Measurements from ENCODE around the gene KIF12. TPM values are rescaled to one million over a fixed set of nuclear protein-coding genes. Genes with fewer than 3 reads are reported as not detected.
"Not testable (repeated sequence)": the region's sequence is repeated elsewhere in the genome, so short reads cannot be mapped to it uniquely, and the experiment has no call there.

KIF12 gene
- total RNA-seq, 1 experiment from 2014 or later, result 54.6 TPM

GRCh38 chr9:114047717-114048116 lies 51.4 kb downstream of the KIF12 start:
- Mint-ChIP-seq H3K4me1 (ENCODE audit: low read depth, unreplicated experiment) (no peaks in the 10 kb centered on the region), H3K27me3 (ENCODE audit: insufficient read depth, unreplicated experiment) (no peaks in the 10 kb centered on the region), H3K36me3 (ENCODE audit: insufficient read depth, unreplicated experiment) (no peaks in the 10 kb centered on the region), H3K27ac (ENCODE audit: unreplicated experiment) (no peak overlapping the region), H3K9me3 (ENCODE audit: unreplicated experiment) (no peaks in the 10 kb centered on the region), H3K4me3 (ENCODE audit: unreplicated experiment) (no peak overlapping the region)
- no peaks in the 10 kb centered on the region for H3K27me3 ChIP-seq (replicated peaks; ENCODE audit: control insufficient read depth, insufficient read depth, low read length)
- DNase-seq, result no peak
- H3K36me3 ChIP-seq (ENCODE audit: control insufficient read depth, insufficient read depth, low read length), result no peaks in the 10 kb centered on the region
- ChIA-PET CTCF (interaction anchor here (1.0 kb wide), 1 partner anchor 35 kb away, joined by 3 read pairs; no protein-coding TSS in a partner anchor), POLR2A (no interaction called here)
- BruUV-seq (replicated peaks), result no TSS peak
- intact Hi-C loops (cut with micrococcal nuclease; ENCODE audit: unreplicated experiment), result loop anchor here (5.0 kb wide), 1 partner anchor 240 kb away; no protein-coding TSS in a partner anchor
- TF ChIP-seq CTCF (IDR thresholded peaks at IDR 0.05; ENCODE audit: insufficient read depth in 1 of 2, low read depth in 1 of 2, low read length in 1 of 2, severe bottlenecking in 1 of 2, unreplicated experiment in 1 of 2), result peak; percentile 30 to 34
- no peak overlapping the region for H3K4me3 ChIP-seq (ENCODE audit: low read depth, low read length)
- H3K9me3 ChIP-seq, result no peaks in the 10 kb centered on the region
- H3K4me1 ChIP-seq, result no peaks in the 10 kb centered on the region

- no peak overlapping the region for H3K4me3 Mint-ChIP-seq (ENCODE audit: unreplicated experiment)
- H3K4me1 ChIP-seq, result no peaks in the 10 kb centered on the region
- H3K9me3 Mint-ChIP-seq (ENCODE audit: unreplicated experiment), result no peaks in the 10 kb centered on the region
- H3K36me3 Mint-ChIP-seq (ENCODE audit: insufficient read depth, unreplicated experiment), result no peaks in the 10 kb centered on the region
- H3K27me3 ChIP-seq (replicated peaks; ENCODE audit: control insufficient read depth, insufficient read depth, low read length), result no peaks in the 10 kb centered on the region
- no peaks in the 10 kb centered on the region for H3K9me3 ChIP-seq
- TF ChIP-seq CTCF (IDR thresholded peaks at IDR 0.05; ENCODE audit: insufficient read depth in 1 of 2, low read depth in 1 of 2, low read length in 1 of 2, severe bottlenecking in 1 of 2, unreplicated experiment in 1 of 2), result no peak
- no peak for DNase-seq
- CTCF ChIA-PET, result interaction anchor here (1.0 kb wide), 1 partner anchor 35 kb away, joined by 3 read pairs; no protein-coding TSS in a partner anchor
- H3K27ac Mint-ChIP-seq (ENCODE audit: unreplicated experiment), result no peak overlapping the region
- POLR2A ChIA-PET, result no interaction called here
- H3K4me1 Mint-ChIP-seq (ENCODE audit: low read depth, unreplicated experiment), result no peaks in the 10 kb centered on the region
- no peak overlapping the region for H3K4me3 ChIP-seq (ENCODE audit: low read depth, low read length)
- intact Hi-C loops (cut with micrococcal nuclease; ENCODE audit: unreplicated experiment), result loop anchor here (5.0 kb wide), 1 partner anchor 240 kb away; no protein-coding TSS in a partner anchor
- BruUV-seq (replicated peaks), result no TSS peak
- no peaks in the 10 kb centered on the region for H3K36me3 ChIP-seq (ENCODE audit: control insufficient read depth, insufficient read depth, low read length)
- H3K27me3 Mint-ChIP-seq (ENCODE audit: insufficient read depth, unreplicated experiment), result no peaks in the 10 kb centered on the region
Measured at GRCh38 chr9:114046875-114047274, 52.2 kb downstream of the KIF12 start.

GRCh38 chr9:114046237-114046755 lies 52.8 kb downstream of the KIF12 start:
- Histone ChIP-seq H3K36me3 (ENCODE audit: control insufficient read depth, insufficient read depth, low read length) (no peaks in the 10 kb centered on the region), H3K27me3 (replicated peaks; ENCODE audit: control insufficient read depth, insufficient read depth, low read length) (no peaks in the 10 kb centered on the region), H3K4me3 (ENCODE audit: low read depth, low read length) (no peak overlapping the region), H3K4me1 (no peaks in the 10 kb centered on the region), H3K9me3 (no peaks in the 10 kb centered on the region)
- POLR2A ChIA-PET, result no interaction called here
- H3K36me3 Mint-ChIP-seq (ENCODE audit: insufficient read depth, unreplicated experiment), result no peaks in the 10 kb centered on the region
- no peak for DNase-seq
- no peak overlapping the region for H3K27ac Mint-ChIP-seq (ENCODE audit: unreplicated experiment)
- BruUV-seq (replicated peaks), result no TSS peak
- CTCF ChIA-PET, result no interaction called here
- no peak for TF ChIP-seq CTCF (IDR thresholded peaks at IDR 0.05; ENCODE audit: insufficient read depth in 1 of 2, low read depth in 1 of 2, low read length in 1 of 2, severe bottlenecking in 1 of 2, unreplicated experiment in 1 of 2)
- intact Hi-C loops (cut with micrococcal nuclease; ENCODE audit: unreplicated experiment), result loop anchor here (5.0 kb wide), 1 partner anchor 239 kb away; no protein-coding TSS in a partner anchor
- H3K4me3 Mint-ChIP-seq (ENCODE audit: unreplicated experiment), result no peak overlapping the region
- no peaks in the 10 kb centered on the region for H3K9me3 Mint-ChIP-seq (ENCODE audit: unreplicated experiment)
- H3K27me3 Mint-ChIP-seq (ENCODE audit: insufficient read depth, unreplicated experiment), result no peaks in the 10 kb centered on the region
- no peaks in the 10 kb centered on the region for H3K4me1 Mint-ChIP-seq (ENCODE audit: low read depth, unreplicated experiment)

GRCh38 chr9:114043660-114044059 lies 55.4 kb downstream of the KIF12 start:
- H3K4me3 Mint-ChIP-seq (ENCODE audit: unreplicated experiment); BruUV-seq (replicated peaks); H3K9me3 Mint-ChIP-seq (ENCODE audit: unreplicated experiment); DNase-seq; intact Hi-C loops (cut with micrococcal nuclease; ENCODE audit: unreplicated experiment); H3K36me3 Mint-ChIP-seq (ENCODE audit: insufficient read depth, unreplicated experiment); H3K4me1 Mint-ChIP-seq (ENCODE audit: low read depth, unreplicated experiment); POLR2A ChIA-PET; H3K27me3 Mint-ChIP-seq (ENCODE audit: insufficient read depth, unreplicated experiment); H3K36me3 ChIP-seq (ENCODE audit: control insufficient read depth, insufficient read depth, low read length); CTCF ChIA-PET; H3K9me3 ChIP-seq; H3K4me1 ChIP-seq; H3K27me3 ChIP-seq (replicated peaks; ENCODE audit: control insufficient read depth, insufficient read depth, low read length); H3K27ac Mint-ChIP-seq (ENCODE audit: unreplicated experiment); H3K4me3 ChIP-seq (ENCODE audit: low read depth, low read length): not testable (repeated sequence)
